C4-2B (cell line): ENCODE measurements around the gene FAM193A.

ENCODE experiments used
- ZFX ChIP-seq: fragments of 450-650 bp; IDR thresholded peaks from 2 replicates; pipeline ENCODE4 v1.6.1; 2017
- TF ChIP-seq, protein P1 (sequence below): fragments of 450-650 bp; conservative IDR thresholded peaks from 2 replicates; pipeline ENCODE4 v1.5.1; 2017; ENCODE audit warnings: mild to moderate bottlenecking

DNA sequence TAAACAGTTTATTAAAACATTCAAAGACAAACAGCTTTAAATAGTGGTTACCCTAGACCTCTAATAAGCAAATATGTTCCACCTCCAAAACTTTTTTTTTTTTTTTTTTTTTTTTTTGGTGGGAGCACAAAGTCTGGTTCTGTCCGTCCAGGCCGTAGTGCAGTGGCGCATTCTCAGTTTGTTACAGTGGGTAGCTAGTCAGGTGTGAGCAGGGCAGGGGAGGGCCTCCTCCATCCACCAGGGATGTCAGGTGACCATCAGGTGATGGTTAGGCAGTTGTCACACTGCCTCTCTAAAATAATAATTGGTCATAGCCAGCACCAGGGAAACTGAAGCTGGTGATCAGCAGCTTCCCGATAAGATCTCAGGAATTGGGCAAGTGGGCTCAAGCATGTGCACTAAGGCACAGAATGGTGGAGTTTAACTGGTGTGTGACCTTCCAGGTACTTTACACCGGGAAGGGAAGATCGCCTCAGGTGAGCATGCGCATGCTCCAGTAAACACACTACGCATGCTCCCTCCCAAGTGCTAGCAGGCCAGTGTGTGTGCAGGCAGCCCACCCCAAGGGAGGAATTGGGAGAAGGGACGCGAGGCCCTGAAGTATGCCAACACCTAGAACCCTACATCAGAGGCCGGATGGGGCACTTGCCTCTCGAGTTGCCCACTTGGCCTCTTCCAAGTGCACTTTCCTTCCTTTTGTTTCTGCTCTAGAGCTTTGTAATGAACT lies 192.5 kb downstream of the FAM193A start:
- TF ChIP-seq, protein P1, sequence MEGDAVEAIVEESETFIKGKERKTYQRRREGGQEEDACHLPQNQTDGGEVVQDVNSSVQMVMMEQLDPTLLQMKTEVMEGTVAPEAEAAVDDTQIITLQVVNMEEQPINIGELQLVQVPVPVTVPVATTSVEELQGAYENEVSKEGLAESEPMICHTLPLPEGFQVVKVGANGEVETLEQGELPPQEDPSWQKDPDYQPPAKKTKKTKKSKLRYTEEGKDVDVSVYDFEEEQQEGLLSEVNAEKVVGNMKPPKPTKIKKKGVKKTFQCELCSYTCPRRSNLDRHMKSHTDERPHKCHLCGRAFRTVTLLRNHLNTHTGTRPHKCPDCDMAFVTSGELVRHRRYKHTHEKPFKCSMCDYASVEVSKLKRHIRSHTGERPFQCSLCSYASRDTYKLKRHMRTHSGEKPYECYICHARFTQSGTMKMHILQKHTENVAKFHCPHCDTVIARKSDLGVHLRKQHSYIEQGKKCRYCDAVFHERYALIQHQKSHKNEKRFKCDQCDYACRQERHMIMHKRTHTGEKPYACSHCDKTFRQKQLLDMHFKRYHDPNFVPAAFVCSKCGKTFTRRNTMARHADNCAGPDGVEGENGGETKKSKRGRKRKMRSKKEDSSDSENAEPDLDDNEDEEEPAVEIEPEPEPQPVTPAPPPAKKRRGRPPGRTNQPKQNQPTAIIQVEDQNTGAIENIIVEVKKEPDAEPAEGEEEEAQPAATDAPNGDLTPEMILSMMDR = no peak
- no peak for TF ChIP-seq ZFX
